Esophagus muscularis mucosa (tissue), 4 donors: ENCODE measurements around the gene ARHGAP23. TPM values are rescaled to one million over a fixed set of nuclear protein-coding genes. Genes with fewer than 3 reads are reported as not detected.

Experiments
- DNase-seq: peaks from one replicate; pipeline ENCODE4 v3.0.0-alpha.2; 2017; ENCODE audit errors: extremely low spot score
- H3K27ac ChIP-seq, 4 donors: fragments of 200-600 bp; sonication (generic); replicated peaks in 1 of 4; 1 replicate in 3 of 4; 2 replicates in 1 of 4; pipeline ENCODE4 v1.5.1; 2016 to 2019; ENCODE audit warnings: mild to moderate bottlenecking in 1 of 4
- H3K27me3 ChIP-seq, 4 donors: fragments of 200-600 bp; sonication (generic); one replicate each; pipeline versions ENCODE4 v1.5.1 to v1.6.0; 2016 to 2019
- H3K36me3 ChIP-seq, 4 donors: fragments of 200-600 bp; sonication (generic); one replicate each; pipeline ENCODE4 v1.5.1; 2016 to 2019
- H3K4me1 ChIP-seq, 4 donors: fragments of 200-600 bp; sonication (generic); one replicate each; pipeline ENCODE4 v1.5.1; 2016 to 2019
- H3K4me3 ChIP-seq, 4 donors: fragments of 200-600 bp; sonication (generic); 1 replicate in 2 of 4; 2 replicates in 2 of 4; pipeline ENCODE4 v1.5.1; 2016 to 2019; ENCODE audit warnings: mild to moderate bottlenecking in 4 of 4, moderate library complexity in 1 of 4
- H3K9me3 ChIP-seq, 4 donors: fragments of 200-600 bp; sonication (generic); 1 replicate in 3 of 4; 2 replicates in 1 of 4; pipeline ENCODE4 v1.5.1; 2016 to 2019
- CTCF ChIP-seq, 3 experiments: fragments of 200-600 bp in 2 of 3; fragments of 450-650 bp in 1 of 3; sonication (generic) in 2 of 3; IDR thresholded peaks; one replicate each; pipeline ENCODE4 v1.5.1; 2017 to 2019; ENCODE audit warnings: antibody characterized with exemption in 3 of 3, mild to moderate bottlenecking in 2 of 3, moderate library complexity in 1 of 3
- EP300 ChIP-seq: sonication (generic); formaldehyde crosslinking; IDR thresholded peaks from one replicate; pipeline ENCODE4 v1.6.1; 2017; ENCODE audit warnings: antibody characterized with exemption
- POLR2A ChIP-seq: fragments of 450-650 bp; IDR thresholded peaks from one replicate; pipeline ENCODE4 v1.6.1; 2017; ENCODE audit warnings: antibody characterized with exemption, moderate library complexity, mild to moderate bottlenecking, low read depth
- POLR2AphosphoS5 ChIP-seq, 2 donors: sonication (generic); formaldehyde crosslinking; IDR thresholded peaks; one replicate each; pipeline ENCODE4 v1.6.1; 2017; ENCODE audit warnings: antibody characterized with exemption in 2 of 2
- WGBS: methylation state at CpG from one replicate; pipeline ENCODE4 v1.1.5; 2018; 5-methylcytosine and 5-hydroxymethylcytosine counted together
- intact Hi-C: fragments of 100-400 bp; cut with DNase I; formaldehyde crosslinking; loops from one replicate; pipeline ENCODE4 v1.15.1; 2023
- total RNA-seq, 4 donors: library from RNA; depleted of rRNA; stranded (reverse); fragments of >200 nt; gene quantifications; one replicate each; pipeline versions ENCODE4 v1.1.0 to v1.2.1, GENCODE V29; 2016

The ARHGAP23 gene
- total RNA-seq, 4 donors from 2014 or later, result 58.6 to 150 (median 104) TPM

- DNase-seq, result no peak
- Histone ChIP-seq H3K27me3 (peaks cover 0 to 29% (median 0%) of the 10 kb centered on the region in 4 donors), H3K4me3 (peak overlapping the region; percentile 52 to 63 (median 58)), H3K4me1 (peaks cover 52 to 75% (median 71%) of the 10 kb centered on the region in 4 donors), H3K9me3 (no peaks in the 10 kb centered on the region), H3K27ac (peak overlapping the region; percentile 79 to 92 (median 86)), H3K36me3 (no peaks in the 10 kb centered on the region)
- 24% methylated on average over 6 of the region's 10 CpGs for WGBS
- no peak for TF ChIP-seq CTCF (IDR thresholded peaks at IDR 0.05)
- no peak for TF ChIP-seq EP300
- TF ChIP-seq POLR2A, result no peak
- no peak for TF ChIP-seq POLR2AphosphoS5 (IDR thresholded peaks at IDR 0.05)
- intact Hi-C loops, result no loop called here
Measured at GRCh38 chr17:38419508-38419981, 8.7 kb upstream of the ARHGAP23 start.

DNA sequence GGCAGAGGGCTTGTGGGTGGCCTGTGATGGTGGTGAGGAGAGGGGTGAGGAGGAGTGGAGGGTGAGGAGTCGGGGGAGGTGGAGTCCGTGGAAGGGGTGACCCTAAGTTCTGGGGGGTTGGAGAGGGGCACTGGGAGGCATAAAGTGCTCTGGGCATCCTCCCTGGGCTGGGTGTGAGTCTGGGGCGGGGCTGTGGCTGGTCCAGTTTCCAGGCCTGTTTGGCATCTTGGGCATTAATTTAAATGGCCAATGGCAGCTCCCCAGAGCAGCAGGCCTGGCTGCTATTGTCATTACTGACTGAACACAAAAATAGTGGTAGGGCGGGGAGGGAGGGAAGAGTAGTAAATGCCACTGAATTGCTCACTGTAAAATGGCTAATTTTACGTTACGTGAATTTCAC, 7.7 kb upstream of the ARHGAP23 start:
- no peaks in the 10 kb centered on the region for H3K36me3 ChIP-seq
- 56% methylated on average over 6 of the region's 6 CpGs for WGBS
- H3K27me3 ChIP-seq, result peaks cover 0 to 24% (median 0%) of the 10 kb centered on the region in 4 donors
- intact Hi-C loops, result no loop called here
- H3K4me1 ChIP-seq, result peaks cover 53 to 75% (median 71%) of the 10 kb centered on the region in 4 donors
- no peak for DNase-seq
- peak overlapping the region; percentile 4 to 63 (median 36) for H3K4me3 ChIP-seq
- H3K9me3 ChIP-seq, result no peaks in the 10 kb centered on the region
- no peak for TF ChIP-seq CTCF (IDR thresholded peaks at IDR 0.05)
- TF ChIP-seq EP300, result no peak
- no peak for TF ChIP-seq POLR2A
- TF ChIP-seq POLR2AphosphoS5 (IDR thresholded peaks at IDR 0.05), result no peak
- H3K27ac ChIP-seq, result peak overlapping the region; percentile 79 to 92 (median 86)

DNA sequence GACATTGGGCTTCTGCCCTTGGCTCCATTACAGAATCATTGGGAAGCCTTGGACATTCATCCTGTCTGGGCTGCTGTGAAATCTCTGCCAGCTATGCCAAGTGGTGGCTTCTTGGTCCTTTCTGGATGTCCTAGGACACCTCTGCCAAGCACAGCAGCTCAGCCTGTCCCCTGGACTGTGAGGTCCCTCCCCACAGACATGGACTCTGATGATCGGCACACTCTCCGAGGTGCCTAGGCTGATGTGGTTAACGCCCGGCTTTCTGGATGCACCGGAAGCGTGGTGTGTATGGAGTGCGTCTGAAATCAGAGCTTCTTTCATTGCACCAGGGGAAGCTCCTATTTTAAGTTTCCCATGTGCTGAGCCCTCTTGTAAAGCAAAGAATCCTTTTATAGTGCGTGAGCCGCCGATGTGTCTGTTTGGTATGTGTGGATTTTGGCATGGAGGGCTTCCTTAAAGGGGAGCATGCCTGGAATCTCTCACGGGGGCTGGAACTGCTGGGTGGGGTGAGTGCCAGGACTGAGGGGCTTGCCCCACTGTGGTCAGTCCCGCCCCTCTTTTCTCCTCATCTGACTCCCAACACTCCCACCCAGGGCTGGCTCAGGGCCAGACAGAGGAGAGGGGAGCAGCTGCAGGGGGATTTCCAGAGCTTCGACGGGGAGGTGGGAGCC, 7.0 kb upstream of the ARHGAP23 start:
- peaks cover 0 to 22% (median 0%) of the 10 kb centered on the region in 4 donors for H3K27me3 ChIP-seq
- H3K36me3 ChIP-seq, result no peaks in the 10 kb centered on the region
- peak overlapping the region; percentile 79 to 92 (median 86) for H3K27ac ChIP-seq
- peak overlapping the region; percentile 4 to 33 (median 15) for H3K4me3 ChIP-seq
- TF ChIP-seq POLR2AphosphoS5 (IDR thresholded peaks at IDR 0.05) (peak; percentile 26 to 71), POLR2A (no peak)
- DNase-seq, result no peak
- no peaks in the 10 kb centered on the region for H3K9me3 ChIP-seq
- intact Hi-C loops, result no loop called here
- H3K4me1 ChIP-seq, result peaks cover 61 to 81% (median 77%) of the 10 kb centered on the region in 4 donors
- 4% methylated on average over 14 of the region's 14 CpGs for WGBS

DNA sequence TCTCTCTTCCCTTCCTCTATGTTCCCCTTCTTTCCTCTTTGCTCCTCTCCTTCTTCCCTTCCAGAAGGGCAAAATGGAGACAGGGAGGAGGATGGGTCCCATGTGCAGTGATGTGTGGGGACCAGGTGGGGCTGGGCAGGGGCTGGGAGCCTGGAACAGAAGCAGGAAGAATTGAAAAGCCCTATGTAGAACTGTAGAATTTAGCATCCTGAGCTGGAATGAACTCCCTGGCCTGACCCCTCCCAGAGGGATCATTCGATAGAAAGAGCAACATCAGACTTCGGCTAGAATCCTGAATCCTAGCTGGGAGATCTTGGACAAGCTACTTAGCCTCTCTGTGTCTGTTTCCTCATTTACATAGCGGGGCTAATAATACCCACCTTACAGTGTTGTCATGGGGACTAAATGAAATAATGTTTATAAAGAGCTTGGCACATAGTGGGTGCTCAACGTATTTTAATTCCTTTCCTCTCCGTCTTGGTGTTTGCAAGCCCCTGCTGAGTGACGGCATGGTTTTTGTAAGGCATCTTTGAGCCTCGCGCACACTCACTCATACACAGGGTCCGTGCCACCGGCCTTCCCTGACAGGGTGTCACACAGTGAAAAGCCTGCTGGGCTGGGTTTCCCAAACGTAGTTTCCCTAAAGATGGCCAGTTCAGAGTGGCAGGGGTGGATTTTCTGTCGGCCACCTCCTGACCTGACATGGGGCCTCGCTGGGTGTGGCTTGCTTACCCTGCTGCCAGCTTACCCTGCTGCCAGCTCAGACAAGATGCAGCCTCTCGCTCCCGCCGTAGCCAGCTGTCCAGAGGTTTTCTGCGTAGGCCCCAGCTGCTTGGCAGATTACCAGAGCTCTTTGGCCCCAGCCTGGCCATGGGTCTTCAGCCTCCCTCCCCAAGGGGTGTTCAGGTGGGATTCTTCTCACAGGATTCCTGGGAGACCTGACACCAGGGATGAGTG, 6.1 kb upstream of the ARHGAP23 start:
- peaks cover 69 to 89% (median 85%) of the 10 kb centered on the region in 4 donors for H3K4me1 ChIP-seq
- intact Hi-C loops, result no loop called here
- DNase-seq, result no peak
- peak overlapping the region; percentile 4 to 33 (median 15) for H3K4me3 ChIP-seq
- peak overlapping the region; percentile 79 to 92 (median 86) for H3K27ac ChIP-seq
- TF ChIP-seq POLR2A (no peak), EP300 (no peak), CTCF (IDR thresholded peaks at IDR 0.05) (no peak), POLR2AphosphoS5 (IDR thresholded peaks at IDR 0.05) (no peak)
- peaks cover 0 to 22% (median 0%) of the 10 kb centered on the region in 4 donors for H3K27me3 ChIP-seq
- no peaks in the 10 kb centered on the region for H3K9me3 ChIP-seq
- 55% methylated on average over 10 of the region's 17 CpGs for WGBS
- H3K36me3 ChIP-seq, result no peaks in the 10 kb centered on the region
